ENCODE results near the gene DENND5A. TPM values are rescaled to one million over a fixed set of nuclear protein-coding genes. Genes with fewer than 3 reads are reported as not detected.

Gene DENND5A
- total and polyA plus RNA-seq, 9 of the 15 experiments (the other 6 are each of a cell fraction or from before 2014, with no cell fraction given) = 11.7 to 130 (median 46.3) TPM

- no TSS peak for BruUV-seq (replicated peaks)
- Histone ChIP-seq H3K79me2 (ENCODE audit: control insufficient read depth, insufficient read depth, low read length) (no peaks in the 10 kb centered on the region), H3K4me3 (no peak overlapping the region), H3K9ac (ENCODE audit: insufficient read depth in 1 of 2, low read depth in 2 of 2, low read length in 2 of 2) (no peak overlapping the region), H3K4me2 (ENCODE audit: insufficient read depth, low read length) (no peak overlapping the region), H3K9me3 (replicated peaks; ENCODE audit: control insufficient read depth, insufficient read depth, low read depth, low read length) (no peaks in the 10 kb centered on the region), H3K27me3 (ENCODE audit: control insufficient read depth in 2 of 2, insufficient read depth in 2 of 2, low read length in 2 of 2) (no peaks in the 10 kb centered on the region), H2AFZ (ENCODE audit: low read depth, low read length) (no peak overlapping the region), H3K36me3 (ENCODE audit: control insufficient read depth, insufficient read depth, low read length) (peaks cover 53% of the 10 kb centered on the region), H3K27ac (ENCODE audit: extremely low read depth, low read depth, low read length) (no peak overlapping the region), H3K9me1 (ENCODE audit: control insufficient read depth, insufficient read depth, low read length) (no peaks in the 10 kb centered on the region), H4K20me1 (replicated peaks; ENCODE audit: control insufficient read depth, insufficient read depth, low read length) (no peaks in the 10 kb centered on the region), H3K4me1 (replicated peaks in 1 of 2; ENCODE audit: control insufficient read depth in 2 of 2, insufficient read depth in 2 of 2, low read length in 2 of 2) (no peaks in the 10 kb centered on the region)
- intact Hi-C loops (cut with micrococcal nuclease) (loop anchor here (5.0 kb wide), 1 partner anchor 226 kb away; the partner anchor contains the start of gene AKIP1), in situ Hi-C loops (cut with MboI) (loop anchor here (10.0 kb wide), 1 partner anchor 123 kb away; no protein-coding TSS in a partner anchor)
- DNase-seq (ENCODE audit: extremely low read depth in 1 of 4, low spot score in 3 of 4) (no peak), FAIRE-seq (no peak), ATAC-seq (peak; percentile 38)
- whole genome bisulfite sequencing (ENCODE audit: insufficient coverage, low coverage, missing lambda C conversion rate) = 61% methylated on average over 3 of the region's 3 CpGs
- ChIA-PET POLR2A (interaction anchor here (0.6 to 1.3 kb wide), 9 partner anchors 9 to 323 kb away, joined by 3 to 5 read pairs (median 3); partner anchors contain the start of gene ZNF143), CTCF (ENCODE audit: low intra/inter-chr PET ratio) (interaction anchor here (0.8 to 2.5 kb wide), 2 partner anchors 62 to 123 kb away, joined by 3 to 10 read pairs; no protein-coding TSS in a partner anchor)
- TF ChIP-seq COPS2 (conservative IDR thresholded peaks at IDR 0.05) (no peak), ATF1 (CRISPR knock-in tag; IDR thresholded peaks at IDR 0.05) (no peak), ATF1 (tag; IDR thresholded peaks at IDR 0.05) (no peak), ZNF3 (CRISPR knock-in tag; IDR thresholded peaks at IDR 0.05) (no peak), SOX6 (IDR thresholded peaks at IDR 0.05) (no peak), USF1 (CRISPR knock-in tag; IDR thresholded peaks at IDR 0.05) (no peak), HNRNPLL (IDR thresholded peaks at IDR 0.05; ENCODE audit: low read depth, low read length, poor library complexity, severe bottlenecking) (no peak), FOXO4 (CRISPR knock-in tag; IDR thresholded peaks at IDR 0.05) (no peak), CBX8 (IDR thresholded peaks at IDR 0.05; ENCODE audit: borderline replicate concordance, extremely low read depth, low read depth, low read length, poor library complexity, severe bottlenecking) (no peak), TCFL5 (CRISPR knock-in tag; conservative IDR thresholded peaks at IDR 0.05) (no peak), MAFG (tag; conservative IDR thresholded peaks at IDR 0.05) (no peak), FOXA1 (IDR thresholded peaks at IDR 0.05; ENCODE audit: borderline replicate concordance) (no peak), CHD1 (IDR thresholded peaks at IDR 0.05; ENCODE audit: low read length) (no peak)
- TF ChIP-seq, protein P1, sequence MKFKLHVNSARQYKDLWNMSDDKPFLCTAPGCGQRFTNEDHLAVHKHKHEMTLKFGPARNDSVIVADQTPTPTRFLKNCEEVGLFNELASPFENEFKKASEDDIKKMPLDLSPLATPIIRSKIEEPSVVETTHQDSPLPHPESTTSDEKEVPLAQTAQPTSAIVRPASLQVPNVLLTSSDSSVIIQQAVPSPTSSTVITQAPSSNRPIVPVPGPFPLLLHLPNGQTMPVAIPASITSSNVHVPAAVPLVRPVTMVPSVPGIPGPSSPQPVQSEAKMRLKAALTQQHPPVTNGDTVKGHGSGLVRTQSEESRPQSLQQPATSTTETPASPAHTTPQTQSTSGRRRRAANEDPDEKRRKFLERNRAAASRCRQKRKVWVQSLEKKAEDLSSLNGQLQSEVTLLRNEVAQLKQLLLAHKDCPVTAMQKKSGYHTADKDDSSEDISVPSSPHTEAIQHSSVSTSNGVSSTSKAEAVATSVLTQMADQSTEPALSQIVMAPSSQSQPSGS (CRISPR knock-in tag; IDR thresholded peaks at IDR 0.05) = no peak
Observed at GRCh38 chr11:9138133-9138453, 127.1 kb downstream of the DENND5A start.
